GM21381 (cell line): Measurements from ENCODE around the gene EXOC4.
A peak's percentile ranks its signal among the peaks of the same experiment; 100 is the strongest.

Experiments used
- ATAC-seq: cut with Tn5 transposase; IDR thresholded peaks from one replicate; pipeline ENCODE4 v1.9.1; 2021; ENCODE audit warnings: mild to moderate bottlenecking, moderate library complexity; ENCODE audit not compliant: unreplicated experiment

Gene EXOC4

DNA sequence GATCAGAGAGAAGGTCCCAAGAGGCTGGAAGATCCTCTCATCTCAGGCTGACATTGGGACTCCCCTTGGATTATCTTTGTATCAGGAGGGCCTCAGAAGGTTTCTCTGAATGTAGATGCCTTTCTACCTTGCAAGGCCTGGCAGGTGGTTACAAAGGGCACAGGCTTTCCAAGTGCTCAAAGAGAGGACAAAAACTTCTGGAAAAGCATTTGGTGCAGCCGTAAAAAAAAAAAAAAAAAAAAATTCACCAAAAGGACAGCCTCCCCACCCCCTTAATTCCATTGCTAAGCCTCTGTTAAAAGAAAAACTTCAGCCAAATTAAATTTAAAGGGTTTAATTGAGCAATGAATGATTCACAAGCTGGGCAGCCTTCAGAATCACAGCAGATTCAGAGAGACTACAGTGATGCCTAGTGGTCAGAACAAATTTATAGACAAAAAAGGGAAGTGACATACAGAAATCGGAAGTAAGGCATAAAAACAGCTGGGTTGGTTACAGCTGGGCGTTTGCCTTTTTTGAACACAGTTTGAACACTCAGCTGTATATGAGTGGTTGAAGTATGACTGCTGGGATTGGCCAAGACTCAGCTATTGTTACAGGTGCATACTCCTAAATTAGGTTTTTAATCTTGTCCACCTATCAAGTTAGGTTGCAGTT, 831.7 kb downstream of the EXOC4 start:
- ATAC-seq, result peak; percentile 65

DNA sequence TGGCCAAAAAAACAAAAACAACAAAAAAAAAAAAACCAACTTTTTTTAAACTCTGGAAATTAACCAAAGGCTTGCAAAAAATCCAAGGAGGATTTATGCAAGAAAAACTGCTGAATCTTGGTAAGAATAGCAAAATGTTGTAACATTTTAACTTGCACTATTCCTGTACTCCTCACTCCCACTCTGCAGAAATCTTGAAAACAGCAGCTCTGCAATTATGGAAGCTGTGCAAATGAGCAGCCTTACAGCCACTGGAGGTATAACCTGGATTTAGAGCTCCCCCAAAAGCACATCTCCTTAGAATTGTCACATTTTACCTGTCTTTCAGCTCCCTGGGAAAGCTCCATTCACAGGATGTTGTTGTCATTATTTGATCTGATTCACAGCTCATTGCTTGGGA, 832.4 kb downstream of the EXOC4 start:
- ATAC-seq, result no peak

DNA sequence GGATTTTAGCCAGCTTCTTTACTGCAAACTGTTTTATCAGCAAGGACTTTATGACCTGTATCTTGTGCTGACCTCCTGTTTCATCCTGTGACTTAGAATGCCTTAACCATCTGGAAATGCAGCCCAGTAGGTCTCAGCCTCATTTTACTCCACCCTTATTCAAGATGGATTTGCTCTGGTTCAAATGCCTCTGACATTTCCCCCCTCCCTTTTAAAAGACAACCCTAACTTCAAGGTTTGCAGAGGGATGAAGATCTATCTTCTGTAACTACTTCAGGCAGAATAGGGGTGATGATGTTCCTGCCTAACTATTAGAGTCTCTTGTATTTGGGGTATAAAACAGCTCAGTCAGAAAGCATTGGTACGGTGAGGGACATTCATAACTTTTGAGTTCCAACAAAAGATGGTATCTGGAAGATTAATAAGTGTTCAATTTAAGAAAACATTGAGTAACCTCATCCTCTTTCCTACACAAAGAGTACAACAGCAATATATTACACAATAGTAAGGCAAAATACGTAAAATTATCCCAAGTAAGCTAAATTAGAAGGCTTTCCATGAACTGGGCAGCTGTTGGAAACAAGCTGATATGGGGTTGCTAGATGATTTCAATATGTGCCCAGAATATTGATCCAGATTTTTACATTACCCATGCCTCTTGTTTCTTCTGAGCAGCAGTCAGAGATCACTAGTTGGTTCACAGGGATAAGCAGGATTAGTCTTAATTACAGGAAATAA, 834.3 kb downstream of the EXOC4 start:
- no peak for ATAC-seq

DNA sequence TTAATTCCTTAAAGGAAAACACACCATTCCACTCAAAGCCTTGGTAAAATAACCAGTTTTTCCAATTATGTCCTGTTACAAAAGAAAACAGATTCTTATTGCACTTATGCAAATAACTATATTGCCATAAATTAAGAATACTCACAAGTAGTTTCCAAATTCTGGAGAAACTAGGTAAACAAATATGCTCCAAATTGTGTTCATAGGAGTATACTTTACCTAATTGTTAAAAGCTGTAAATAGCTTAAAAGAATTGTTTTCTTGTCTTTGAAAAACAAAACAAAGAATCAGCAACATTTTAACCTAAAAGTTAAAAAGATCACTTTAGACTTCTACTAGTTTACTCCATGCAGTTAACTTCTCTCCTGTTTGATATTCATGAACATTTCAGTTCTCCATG, 835.3 kb downstream of the EXOC4 start:
- ATAC-seq, result no peak

DNA sequence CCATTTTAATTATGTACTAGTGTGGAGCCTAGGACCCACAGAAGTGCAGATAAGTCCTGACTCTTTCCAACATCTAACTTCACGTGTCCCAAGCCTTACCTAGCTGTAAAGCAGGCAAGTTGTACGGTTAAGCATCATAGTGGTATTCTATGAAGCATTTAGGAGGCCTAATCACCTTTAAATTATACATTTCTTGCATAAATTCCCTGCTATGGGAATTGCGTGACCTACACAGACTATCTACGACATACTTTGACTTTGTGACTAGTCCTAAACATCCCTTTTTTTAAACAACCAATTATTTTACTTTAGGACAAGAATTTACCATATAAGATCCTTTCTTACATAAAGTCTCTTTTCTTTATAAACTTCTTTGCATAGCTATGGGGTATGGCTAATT, 836.6 kb downstream of the EXOC4 start:
- no peak for ATAC-seq

DNA sequence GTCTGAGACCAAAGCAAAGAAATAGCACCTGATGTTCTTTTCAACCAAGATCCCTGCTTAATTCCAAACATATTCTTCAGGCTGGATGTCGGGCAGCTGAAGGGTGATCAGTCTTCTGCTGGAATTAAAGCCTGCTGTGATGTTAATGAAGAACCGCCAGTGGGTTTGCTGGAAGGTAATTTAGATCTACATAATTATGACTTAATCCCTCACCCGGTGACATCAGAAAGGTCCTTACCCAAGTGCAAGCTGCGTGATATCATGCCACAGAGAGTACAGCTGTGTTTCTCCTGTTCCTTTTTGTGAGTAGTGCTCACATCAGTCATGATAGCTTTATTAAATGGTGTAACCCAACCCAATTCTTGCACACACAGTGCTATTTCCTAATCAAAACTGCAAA, 845.2 kb downstream of the EXOC4 start:
- ATAC-seq, result no peak

DNA sequence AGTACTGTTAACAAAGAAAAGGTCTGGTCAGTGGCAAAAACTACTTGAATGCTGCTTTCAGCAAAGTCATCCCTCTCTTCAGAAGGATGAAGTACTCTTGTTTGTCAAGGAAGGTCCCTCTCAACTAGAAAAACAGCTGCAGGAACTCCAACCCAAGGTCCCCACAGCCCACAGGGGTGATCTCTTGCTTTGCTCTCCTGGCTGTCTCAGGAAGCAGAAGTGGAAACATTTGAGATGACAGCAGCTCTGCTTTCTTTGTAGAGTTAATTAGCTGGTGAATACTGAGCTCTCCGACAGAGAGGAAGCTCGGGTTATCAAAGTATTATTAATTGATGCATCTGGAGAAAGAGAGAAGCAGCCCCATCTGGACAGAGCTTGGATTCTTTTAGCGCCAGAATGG, 848.8 kb downstream of the EXOC4 start:
- no peak for ATAC-seq

DNA sequence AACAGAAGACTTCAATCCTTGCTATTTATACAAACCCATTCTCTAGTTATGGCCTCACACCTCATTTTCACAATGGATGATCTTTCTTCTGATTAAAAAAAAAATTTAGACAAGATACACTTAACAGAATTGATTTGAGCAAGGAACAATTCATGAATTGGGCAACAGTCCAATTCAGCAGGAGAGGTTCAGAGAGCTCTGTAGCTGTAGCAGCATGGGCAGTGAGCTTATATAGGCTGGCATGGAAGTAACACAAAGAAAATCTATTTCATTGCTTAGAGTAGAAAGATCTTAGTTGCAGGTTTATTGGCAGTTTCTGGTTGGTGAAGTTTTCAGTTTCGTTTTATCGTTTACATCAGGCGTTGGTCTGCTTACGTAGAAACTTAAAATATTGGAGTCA, 851.3 kb downstream of the EXOC4 start:
- ATAC-seq, result no peak

DNA sequence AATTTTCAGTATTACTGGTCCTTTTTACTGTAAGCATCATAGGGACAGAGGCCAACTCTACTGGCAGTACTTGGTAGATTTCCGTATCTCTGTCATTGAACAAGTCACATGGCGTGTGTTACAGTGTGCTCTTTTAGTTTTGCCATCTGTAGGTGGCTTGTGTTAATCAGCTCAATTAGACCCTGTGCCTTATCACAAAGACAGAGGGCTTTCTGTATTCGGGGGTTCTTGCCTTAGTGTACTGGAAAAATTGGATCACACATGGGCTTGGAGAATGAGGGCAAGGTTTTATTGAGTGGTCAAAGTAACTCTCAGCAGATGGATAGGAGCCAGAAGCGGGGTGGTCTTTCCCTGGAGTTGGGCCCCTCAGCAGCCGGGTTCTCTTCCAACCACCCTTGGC, 853.0 kb downstream of the EXOC4 start:
- no peak for ATAC-seq

DNA sequence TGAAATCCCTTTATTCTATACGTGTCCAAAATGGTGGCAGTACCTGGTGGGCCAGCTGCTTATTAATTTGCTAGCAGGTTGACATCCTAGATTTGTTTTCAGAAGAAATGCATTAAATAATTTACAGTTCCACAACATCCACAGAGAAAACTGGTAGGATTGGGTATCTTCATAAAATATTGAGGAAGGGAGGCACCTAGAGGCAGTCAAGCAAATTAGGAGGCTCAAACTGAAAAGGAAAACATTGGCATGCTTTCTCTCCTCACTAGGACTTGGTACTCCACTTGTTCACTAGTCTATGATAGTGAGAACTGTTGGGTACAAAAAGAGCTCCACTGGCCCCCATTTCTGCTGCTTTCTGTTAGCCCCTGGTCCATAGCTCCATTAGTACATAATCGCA, 855.9 kb downstream of the EXOC4 start:
- ATAC-seq, result no peak

DNA sequence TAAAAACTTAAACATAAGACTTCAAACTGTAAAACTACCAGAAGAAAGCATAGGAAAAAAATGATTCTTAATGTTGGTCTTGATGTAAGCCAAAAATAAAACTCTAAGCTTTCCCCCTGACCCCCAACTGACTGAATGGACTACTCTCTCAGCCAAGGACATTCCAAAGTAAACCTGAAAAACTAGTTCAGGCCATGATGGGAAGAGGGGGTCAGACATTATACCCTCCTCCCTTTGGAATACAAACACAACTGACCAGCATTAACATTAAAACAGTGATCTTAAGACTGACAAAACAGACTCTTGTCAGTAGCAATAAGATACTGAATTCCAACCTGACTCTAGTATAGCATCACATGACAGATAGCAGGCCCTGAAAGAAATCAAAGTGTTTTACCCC, 860.8 kb downstream of the EXOC4 start:
- ATAC-seq, result no peak

DNA sequence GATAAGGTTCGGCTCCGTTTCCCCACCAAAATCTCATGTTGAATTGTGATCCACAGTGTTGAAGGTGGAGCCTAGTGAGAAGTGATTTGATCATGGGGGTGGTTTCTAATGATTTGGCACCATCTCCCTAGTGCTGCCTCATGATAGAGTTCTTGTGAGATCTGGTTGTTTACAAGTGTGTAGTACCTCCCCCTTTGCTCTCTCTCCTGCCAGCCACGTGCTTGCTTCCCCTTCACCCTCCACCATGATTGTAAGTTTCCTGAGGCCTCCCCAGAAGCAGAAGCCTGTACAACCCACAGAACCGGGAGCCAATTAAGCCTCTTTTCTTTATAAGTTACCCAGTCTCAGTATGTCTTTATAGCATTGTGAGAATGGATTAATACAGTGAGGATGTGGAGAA, 862.1 kb downstream of the EXOC4 start:
- no peak for ATAC-seq
